Rectal smooth muscle tissue (tissue), 1 donor: ENCODE results near the gene ASCC1.

Source experiments
- H3K27ac ChIP-seq: one replicate; pipeline ENCODE4 v1.7.0; 2013; ENCODE audit warnings: low read depth, low read length, inconsistent platforms
- H3K27me3 ChIP-seq: one replicate; pipeline ENCODE4 v1.7.0; 2013; ENCODE audit warnings: low read length; ENCODE audit not compliant: control insufficient read depth, insufficient read depth
- H3K36me3 ChIP-seq: one replicate; pipeline ENCODE4 v1.7.0; 2013; ENCODE audit warnings: low read length; ENCODE audit not compliant: control insufficient read depth, insufficient read depth
- H3K4me1 ChIP-seq: one replicate; pipeline ENCODE4 v1.7.0; 2013; ENCODE audit warnings: low read length; ENCODE audit not compliant: control insufficient read depth, insufficient read depth
- H3K4me3 ChIP-seq: one replicate; pipeline ENCODE4 v1.7.0; 2013; ENCODE audit warnings: low read length
- H3K9ac ChIP-seq: one replicate; pipeline ENCODE4 v1.7.0; 2013; ENCODE audit warnings: low read length

The ASCC1 gene

GRCh38 chr10:72204296-72204695 lies 11.8 kb downstream of the ASCC1 start:
- Histone ChIP-seq H3K27me3 (no peaks in the 10 kb centered on the region), H3K36me3 (peaks cover 4% of the 10 kb centered on the region)

GRCh38 chr10:72201293-72201692 lies 14.8 kb downstream of the ASCC1 start:
- Histone ChIP-seq H3K27ac (no peak overlapping the region), H3K4me3 (no peak overlapping the region), H3K36me3 (peaks cover 4% of the 10 kb centered on the region), H3K27me3 (no peaks in the 10 kb centered on the region), H3K4me1 (no peaks in the 10 kb centered on the region), H3K9ac (no peak overlapping the region)

More at GRCh38 chr10:72204296-72204695, 11.8 kb downstream of the ASCC1 start:
- Histone ChIP-seq H3K9ac (no peak overlapping the region), H3K27ac (no peak overlapping the region), H3K4me1 (no peaks in the 10 kb centered on the region), H3K4me3 (no peak overlapping the region)

GRCh38 chr10:72200883-72201282 lies 15.2 kb downstream of the ASCC1 start:
- Histone ChIP-seq H3K4me1 (no peaks in the 10 kb centered on the region), H3K27me3 (no peaks in the 10 kb centered on the region), H3K4me3 (no peak overlapping the region), H3K9ac (no peak overlapping the region), H3K36me3 (peaks cover 4% of the 10 kb centered on the region), H3K27ac (no peak overlapping the region)

- H3K27me3 ChIP-seq, result no peaks in the 10 kb centered on the region
- peaks cover 6% of the 10 kb centered on the region for H3K36me3 ChIP-seq
- H3K4me1 ChIP-seq, result no peaks in the 10 kb centered on the region
- no peak overlapping the region for H3K4me3 ChIP-seq
- H3K27ac ChIP-seq, result no peak overlapping the region
- no peak overlapping the region for H3K9ac ChIP-seq
These were observed 21.1 kb downstream of the ASCC1 start for GRCh38 chr10:72194949-72195348.

GRCh38 chr10:72186982-72187330 lies 29.1 kb downstream of the ASCC1 start:
- Histone ChIP-seq H3K9ac (no peak overlapping the region), H3K27ac (peak overlapping the region; percentile 53), H3K27me3 (no peaks in the 10 kb centered on the region), H3K36me3 (peaks cover 2% of the 10 kb centered on the region), H3K4me3 (no peak overlapping the region), H3K4me1 (peaks cover 2% of the 10 kb centered on the region)

GRCh38 chr10:72186258-72186981 lies 29.7 kb downstream of the ASCC1 start:
- H3K4me3 ChIP-seq, result no peak overlapping the region
- H3K27ac ChIP-seq, result peak overlapping the region; percentile 67
- H3K27me3 ChIP-seq, result no peaks in the 10 kb centered on the region
- peaks cover 2% of the 10 kb centered on the region for H3K4me1 ChIP-seq
- H3K9ac ChIP-seq, result no peak overlapping the region
- peaks cover 2% of the 10 kb centered on the region for H3K36me3 ChIP-seq

- no peaks in the 10 kb centered on the region for H3K27me3 ChIP-seq
These were observed 31.9 kb downstream of the ASCC1 start for GRCh38 chr10:72184156-72184555.

GRCh38 chr10:72177454-72177853 lies 38.6 kb downstream of the ASCC1 start:
- no peaks in the 10 kb centered on the region for H3K4me1 ChIP-seq
- no peaks in the 10 kb centered on the region for H3K27me3 ChIP-seq
- H3K4me3 ChIP-seq, result no peak overlapping the region
- H3K36me3 ChIP-seq, result no peaks in the 10 kb centered on the region
- no peak overlapping the region for H3K9ac ChIP-seq
- no peak overlapping the region for H3K27ac ChIP-seq

More at GRCh38 chr10:72184156-72184555, 31.9 kb downstream of the ASCC1 start:
- Histone ChIP-seq H3K4me3 (no peak overlapping the region), H3K36me3 (no peaks in the 10 kb centered on the region), H3K9ac (no peak overlapping the region), H3K27ac (no peak overlapping the region), H3K4me1 (peaks cover 2% of the 10 kb centered on the region)

- Histone ChIP-seq H3K4me3 (no peak overlapping the region), H3K9ac (no peak overlapping the region), H3K27ac (no peak overlapping the region), H3K27me3 (no peaks in the 10 kb centered on the region), H3K4me1 (no peaks in the 10 kb centered on the region), H3K36me3 (no peaks in the 10 kb centered on the region)
These were observed 39.4 kb downstream of the ASCC1 start for GRCh38 chr10:72176701-72177100.

GRCh38 chr10:72175149-72175548 lies 40.9 kb downstream of the ASCC1 start:
- Histone ChIP-seq H3K27ac (no peak overlapping the region), H3K9ac (no peak overlapping the region), H3K27me3 (no peaks in the 10 kb centered on the region), H3K36me3 (no peaks in the 10 kb centered on the region), H3K4me3 (no peak overlapping the region), H3K4me1 (no peaks in the 10 kb centered on the region)

GRCh38 chr10:72174297-72174662 lies 41.8 kb downstream of the ASCC1 start:
- Histone ChIP-seq H3K4me1 (no peaks in the 10 kb centered on the region), H3K36me3 (no peaks in the 10 kb centered on the region), H3K9ac (no peak overlapping the region), H3K27ac (no peak overlapping the region), H3K27me3 (no peaks in the 10 kb centered on the region), H3K4me3 (no peak overlapping the region)

GRCh38 chr10:72173619-72174296 lies 42.3 kb downstream of the ASCC1 start:
- Histone ChIP-seq H3K36me3 (no peaks in the 10 kb centered on the region), H3K4me1 (no peaks in the 10 kb centered on the region), H3K27ac (no peak overlapping the region), H3K4me3 (no peak overlapping the region), H3K9ac (no peak overlapping the region), H3K27me3 (no peaks in the 10 kb centered on the region)

- Histone ChIP-seq H3K9ac (no peak overlapping the region), H3K4me3 (no peak overlapping the region), H3K4me1 (no peaks in the 10 kb centered on the region), H3K27me3 (no peaks in the 10 kb centered on the region), H3K36me3 (no peaks in the 10 kb centered on the region), H3K27ac (no peak overlapping the region)
These were observed 42.8 kb downstream of the ASCC1 start for GRCh38 chr10:72173262-72173618.
